HG03045 (cell line): Measurements from ENCODE around the gene E2F2.

Experiments
- ATAC-seq: cut with Tn5 transposase; IDR thresholded peaks from one replicate; pipeline ENCODE4 v1.9.1; 2021; ENCODE audit warnings: mild to moderate bottlenecking, moderate library complexity; ENCODE audit not compliant: unreplicated experiment

E2F2 gene

GRCh38 chr1:23563003-23563402, 32.0 kb upstream of the E2F2 start:
- ATAC-seq = no peak

- ATAC-seq = no peak
These were observed 31.3 kb upstream of the E2F2 start for GRCh38 chr1:23562137-23562876.

- no peak for ATAC-seq
These were observed 30.7 kb upstream of the E2F2 start for GRCh38 chr1:23561813-23562100.

- ATAC-seq = no peak
These were observed 30.2 kb upstream of the E2F2 start for GRCh38 chr1:23561076-23561812.

GRCh38 chr1:23559985-23560741, 29.1 kb upstream of the E2F2 start:
- ATAC-seq = no peak

- ATAC-seq = peak; percentile 67
These were observed 28.3 kb upstream of the E2F2 start, which contains the start of gene ID3 for GRCh38 chr1:23559136-23559984. Gene ID3 (minus strand): TSS chr1:23559501. CDS start chr1:23559426, 75 bp downstream.

DNA sequence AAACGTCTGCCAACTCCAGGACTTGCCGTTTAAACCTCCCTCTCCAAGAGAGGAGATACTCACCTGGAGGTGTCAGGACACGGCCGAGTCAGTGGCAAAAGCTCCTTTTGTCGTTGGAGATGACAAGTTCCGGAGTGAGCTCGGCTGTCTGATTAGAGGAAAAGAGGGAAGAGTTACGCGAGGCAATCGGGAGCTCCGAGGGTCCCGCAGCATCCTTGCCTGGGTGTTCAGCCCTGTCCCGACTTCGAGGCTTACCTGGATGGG, 27.8 kb upstream of the E2F2 start:
- no peak for ATAC-seq

DNA sequence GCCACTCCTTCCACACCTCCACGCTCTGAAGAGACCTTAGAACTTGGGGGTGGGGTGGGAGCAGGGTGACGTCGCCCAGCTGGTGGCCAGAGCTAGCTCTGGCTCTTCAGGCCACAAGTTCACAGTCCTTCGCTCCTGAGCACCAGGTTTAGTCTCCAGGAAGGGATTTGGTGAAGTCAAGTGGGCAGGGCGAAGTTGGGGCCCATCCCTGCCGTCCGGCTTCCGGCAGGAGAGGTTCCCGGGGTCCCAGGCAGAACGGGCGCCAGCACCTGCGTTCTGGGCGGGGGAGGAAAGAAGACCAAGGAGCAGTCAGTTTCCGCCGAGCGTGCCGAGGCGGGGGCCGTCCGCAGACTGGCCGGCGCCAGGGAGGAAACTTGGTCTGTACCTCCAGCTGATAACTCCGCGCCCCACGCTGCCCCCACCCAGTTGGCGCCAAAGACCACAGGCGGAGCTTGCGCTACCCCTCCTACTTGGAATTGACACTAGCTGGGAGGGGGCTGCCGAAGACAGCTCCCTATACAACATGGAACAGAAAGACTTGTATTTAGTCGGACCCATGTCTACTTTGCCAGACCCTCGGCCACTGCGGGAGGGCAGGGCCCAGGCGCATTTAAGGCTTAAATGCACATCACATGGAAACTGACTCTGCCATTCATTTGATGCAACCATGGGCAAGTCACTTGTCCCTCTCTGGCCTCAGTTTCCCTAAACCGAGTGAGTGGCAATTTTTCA, 27.3 kb upstream of the E2F2 start:
- ATAC-seq = no peak

GRCh38 chr1:23557471-23558124, 26.6 kb upstream of the E2F2 start:
- no peak for ATAC-seq

DNA sequence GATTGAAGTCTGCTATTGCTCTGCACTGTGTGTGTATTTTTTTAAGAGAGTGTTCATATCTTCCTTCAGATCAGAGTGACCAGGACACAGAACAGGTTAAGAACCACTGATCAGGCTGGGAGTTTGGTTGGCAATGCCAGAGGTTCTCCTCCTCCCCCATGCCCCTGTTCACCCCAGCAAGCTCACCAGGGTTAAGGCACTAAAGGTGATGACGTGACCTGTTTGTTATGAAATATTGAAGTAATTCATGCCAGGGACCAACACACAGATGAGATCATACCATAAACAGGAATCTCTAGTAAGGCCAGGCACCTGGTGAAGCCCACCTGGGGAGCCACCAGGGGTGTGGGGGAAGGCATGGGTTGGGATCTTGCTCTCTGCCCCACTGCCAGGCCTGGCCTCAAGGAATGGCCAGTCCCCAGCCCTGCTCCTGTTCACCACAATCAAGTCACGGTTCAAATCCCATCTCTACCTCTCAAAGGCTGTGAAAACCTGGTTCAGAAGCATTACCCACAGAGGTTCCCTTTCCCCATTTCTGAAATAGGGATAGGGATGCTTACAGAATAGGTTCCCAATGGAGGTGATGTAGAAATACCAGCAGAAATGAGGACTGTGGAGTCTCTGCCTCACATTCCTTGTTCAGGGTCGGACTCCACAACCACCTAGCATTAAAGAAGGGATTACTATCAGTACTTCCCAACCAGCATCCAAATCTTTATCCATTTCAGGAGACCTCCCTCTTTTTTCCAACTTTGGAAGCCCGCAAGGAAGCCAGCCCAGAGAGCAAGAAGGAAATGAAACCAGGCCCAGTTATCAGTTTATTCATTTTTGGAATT, 25.8 kb upstream of the E2F2 start:
- ATAC-seq = no peak

DNA sequence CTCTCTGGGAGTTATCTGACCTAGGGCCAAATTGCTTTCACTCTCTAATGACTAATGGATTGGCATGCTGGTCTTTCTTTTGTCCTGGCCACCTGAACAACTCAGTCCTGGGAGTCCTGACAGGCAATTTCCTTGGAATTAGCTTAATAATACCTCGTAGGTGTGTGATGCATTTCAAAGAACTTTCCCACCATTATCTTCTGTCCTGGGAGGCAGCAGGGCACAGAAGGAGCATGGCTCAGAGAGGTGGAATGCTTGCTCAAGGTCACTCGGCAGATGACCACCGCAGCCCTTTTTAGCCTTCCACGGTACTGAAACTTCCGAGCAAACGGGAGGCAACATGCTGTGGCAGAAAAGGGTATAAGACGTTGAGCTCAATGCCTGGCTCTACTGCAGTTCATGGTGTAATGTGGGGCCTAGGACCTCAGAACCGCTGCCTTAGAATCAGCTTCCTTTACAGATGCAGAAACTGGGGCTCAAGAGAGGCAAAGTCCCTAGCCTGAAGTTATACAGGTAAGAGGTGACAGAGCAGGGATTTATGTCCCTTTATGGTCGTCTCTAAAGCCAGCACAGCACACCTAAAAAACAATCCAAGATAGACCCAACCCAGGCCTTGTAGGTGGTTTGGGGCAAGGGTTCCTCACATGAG, 25.1 kb upstream of the E2F2 start:
- no peak for ATAC-seq

DNA sequence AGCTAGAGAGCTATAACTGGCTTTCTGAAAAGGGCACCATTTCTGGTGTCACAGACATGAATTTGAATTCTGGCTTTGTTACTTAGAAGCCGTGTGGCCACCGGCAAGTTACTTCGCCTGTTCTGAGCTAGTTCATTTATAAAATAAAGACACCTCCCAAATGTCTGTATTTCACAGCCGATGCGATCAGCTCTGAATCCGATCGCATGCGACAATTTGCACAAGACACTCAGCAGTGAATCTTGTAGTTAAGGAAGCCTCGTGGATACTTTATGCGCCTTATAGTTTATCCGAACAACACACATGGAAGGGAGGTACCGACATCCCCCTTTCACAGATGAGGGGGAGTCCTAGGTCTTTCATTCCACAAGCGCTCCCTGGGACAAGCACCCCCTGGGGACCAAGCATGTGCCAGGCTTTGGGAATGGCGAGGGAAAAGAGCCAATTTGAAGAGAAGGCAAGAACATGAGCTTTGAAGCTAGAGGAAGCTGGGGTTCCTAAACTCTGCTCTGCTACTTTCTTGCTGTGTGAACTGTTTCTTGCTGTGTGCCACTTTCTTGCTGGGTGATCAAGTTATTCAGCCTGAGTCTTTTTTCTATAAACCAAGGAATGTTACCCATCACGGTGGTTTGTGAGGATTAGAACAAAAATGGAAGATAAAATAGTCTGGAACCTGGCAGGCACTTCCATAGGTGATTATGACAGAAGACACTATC, 24.4 kb upstream of the E2F2 start:
- ATAC-seq = no peak

GRCh38 chr1:23554481-23555269, 23.6 kb upstream of the E2F2 start:
- peak; percentile 55 for ATAC-seq

DNA sequence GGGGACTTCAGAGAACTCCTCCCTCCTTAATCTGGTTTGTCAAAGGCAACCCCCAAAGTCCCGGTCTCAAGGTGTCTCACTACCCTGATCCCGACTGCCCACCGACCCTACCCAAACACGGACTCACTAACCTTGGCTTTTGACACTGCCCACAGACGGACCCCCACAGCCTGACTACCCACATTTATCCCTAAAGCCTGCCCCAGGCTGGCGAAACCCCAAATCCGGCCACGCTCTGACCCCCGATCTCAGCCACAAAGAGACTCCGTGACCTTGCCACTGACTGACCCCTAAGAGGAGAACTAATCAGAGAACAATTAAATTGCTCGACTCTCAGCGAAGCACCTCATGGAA, 23.1 kb upstream of the E2F2 start:
- ATAC-seq = no peak

DNA sequence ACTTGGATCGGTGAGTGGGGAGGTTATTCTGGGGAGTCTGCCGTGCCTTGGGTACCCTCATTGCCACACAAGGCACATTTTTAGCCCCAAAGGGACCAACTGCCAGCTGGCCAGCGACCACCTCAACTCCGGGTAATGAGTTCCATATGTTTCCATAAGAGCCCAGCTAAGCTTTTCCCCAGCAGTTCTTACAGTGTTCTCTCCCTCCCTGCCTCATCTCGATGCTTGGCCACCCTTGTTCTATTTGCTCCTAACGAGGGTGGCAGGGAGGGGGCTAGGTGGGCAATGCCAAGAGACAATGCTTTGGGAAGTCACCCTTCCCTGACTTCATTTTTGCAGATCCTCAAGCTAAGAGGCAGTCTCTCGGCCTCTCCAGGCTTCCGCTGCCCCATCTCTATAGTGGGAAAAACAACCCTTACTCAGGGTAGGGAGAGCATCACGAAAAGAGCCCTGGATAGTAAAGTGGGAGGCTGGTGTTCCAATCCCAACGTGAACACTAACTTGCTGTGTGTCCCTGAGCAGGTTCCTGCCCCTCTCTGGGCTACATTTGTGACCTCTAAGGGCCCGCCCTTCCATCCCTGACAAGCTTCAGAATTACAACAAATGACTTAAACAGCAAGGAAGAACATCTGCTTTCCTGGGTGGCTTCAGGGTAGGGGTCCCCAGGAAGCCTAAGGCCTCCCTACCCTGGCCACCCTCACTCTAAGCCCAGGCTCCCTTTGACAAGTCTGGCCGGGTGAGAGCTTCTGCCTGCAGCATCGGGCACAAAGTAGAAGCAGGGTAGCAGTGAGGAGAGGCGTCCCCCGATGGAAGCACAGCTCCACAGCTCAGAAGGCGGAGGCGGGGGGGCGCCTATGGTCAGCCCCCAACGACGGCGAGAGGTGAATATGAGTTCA, 22.4 kb upstream of the E2F2 start:
- ATAC-seq = no peak

- no peak for ATAC-seq
These were observed 20.8 kb upstream of the E2F2 start for GRCh38 chr1:23551849-23552248.
